HG03354 (cell line): ENCODE results near the gene SLC9A9.
A peak's percentile ranks its signal among the peaks of the same experiment; 100 is the strongest.
"Not testable (repeated sequence)": the region's sequence is repeated elsewhere in the genome, so short reads cannot be mapped to it uniquely, and the experiment has no call there.

Experiments used
- ATAC-seq: cut with Tn5 transposase; IDR thresholded peaks from one replicate; pipeline ENCODE4 v1.9.1; 2021; ENCODE audit warnings: mild to moderate bottlenecking; ENCODE audit not compliant: unreplicated experiment, poor library complexity, severe bottlenecking

SLC9A9 gene

DNA sequence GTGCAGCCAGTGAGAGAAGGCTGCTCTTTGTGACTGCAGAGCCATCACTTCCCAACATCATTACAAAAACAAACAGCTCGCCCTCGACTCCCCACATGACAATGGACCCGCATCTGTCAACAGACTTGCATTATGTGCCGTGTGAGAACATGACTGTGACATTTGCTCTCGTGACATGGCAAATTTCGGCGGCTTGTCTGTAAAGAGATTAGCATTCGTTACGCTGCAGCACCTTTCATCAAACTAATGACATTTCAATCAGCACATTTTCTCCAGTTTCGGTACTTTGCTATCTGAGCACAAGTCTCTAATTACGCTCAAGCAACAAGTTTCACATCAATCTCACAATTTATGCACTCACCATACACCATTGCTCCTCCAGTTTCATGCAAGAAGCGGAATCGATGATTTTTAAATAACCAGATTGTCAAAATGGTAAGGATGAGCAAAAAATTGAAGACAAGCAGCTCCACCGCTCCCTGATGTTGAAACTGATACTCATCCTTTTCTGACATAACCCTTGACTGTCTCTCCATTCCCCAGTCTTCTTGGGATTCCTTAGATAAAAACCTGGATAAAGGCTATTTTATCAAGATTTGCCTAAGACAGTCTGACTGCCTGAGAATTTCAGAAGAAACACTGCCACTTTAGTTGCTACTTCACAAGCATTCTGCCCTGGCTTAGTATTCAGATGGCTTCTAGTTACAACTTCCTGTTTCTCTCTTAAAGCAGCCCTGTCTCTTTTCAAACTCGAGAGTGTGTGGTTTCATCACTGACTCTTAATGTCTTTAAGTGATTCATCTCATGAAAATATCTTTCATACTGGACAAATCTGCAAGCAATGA is at the start of gene SLC9A9:
TSS of gene SLC9A9 (minus strand) at position 682 of the 845 bp plus-strand sequence. CDS start at position 536, 146 bp downstream.
- ATAC-seq, result peak; percentile 88

DNA sequence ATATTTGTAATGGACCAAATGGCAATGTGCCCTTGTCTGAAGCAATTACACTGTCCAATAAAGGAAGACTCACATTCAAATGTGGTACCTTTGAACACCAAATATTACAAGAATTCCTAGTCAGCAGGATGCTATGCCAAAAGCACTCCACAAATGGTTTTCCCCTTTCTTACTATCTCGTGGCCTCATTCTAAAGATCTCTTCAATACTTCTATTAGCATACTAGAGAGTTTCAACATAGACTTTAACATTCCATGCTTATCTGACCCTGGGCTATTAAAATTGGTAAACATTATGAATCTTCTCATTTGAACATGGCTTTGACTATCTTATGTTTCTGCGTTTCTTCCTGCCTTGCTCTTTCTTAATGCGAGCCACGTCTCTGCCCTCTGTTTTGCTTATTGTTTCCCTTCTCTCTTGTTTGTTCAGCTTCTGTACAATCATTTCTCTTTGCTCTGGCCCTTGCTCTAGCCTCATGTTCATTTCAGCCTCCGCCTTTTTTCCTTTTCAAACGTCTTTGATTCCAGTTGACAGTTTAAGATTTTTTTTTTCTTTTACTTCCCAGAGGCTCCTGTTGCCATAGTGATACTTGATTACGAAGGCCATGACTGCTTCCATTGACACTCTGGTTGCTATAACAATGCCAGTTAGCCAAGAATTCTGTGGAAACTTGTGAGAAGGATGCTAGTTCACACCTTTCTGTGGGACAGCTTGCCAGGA is 49.5 kb upstream of the SLC9A9 start:
- no peak for ATAC-seq

DNA sequence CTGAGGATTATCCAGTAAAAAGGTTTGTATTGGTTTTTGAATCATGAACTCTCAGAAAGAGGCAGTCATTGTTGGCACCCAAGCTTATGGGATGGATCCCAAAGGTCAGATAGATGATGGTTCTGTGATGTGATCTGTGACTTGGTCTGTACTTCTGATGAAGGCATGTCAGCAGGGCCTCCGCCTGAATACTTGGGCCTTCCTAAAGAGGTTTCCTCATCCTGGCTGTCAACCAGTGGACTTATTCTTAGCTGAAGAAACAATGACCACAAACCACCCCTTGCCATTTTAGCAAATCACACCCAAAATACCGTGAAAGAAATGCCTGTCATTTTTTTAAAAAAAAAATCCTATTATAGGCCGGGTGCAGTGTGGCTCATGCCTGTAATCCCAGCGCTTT is 48.2 kb upstream of the SLC9A9 start:
- ATAC-seq, result no peak

DNA sequence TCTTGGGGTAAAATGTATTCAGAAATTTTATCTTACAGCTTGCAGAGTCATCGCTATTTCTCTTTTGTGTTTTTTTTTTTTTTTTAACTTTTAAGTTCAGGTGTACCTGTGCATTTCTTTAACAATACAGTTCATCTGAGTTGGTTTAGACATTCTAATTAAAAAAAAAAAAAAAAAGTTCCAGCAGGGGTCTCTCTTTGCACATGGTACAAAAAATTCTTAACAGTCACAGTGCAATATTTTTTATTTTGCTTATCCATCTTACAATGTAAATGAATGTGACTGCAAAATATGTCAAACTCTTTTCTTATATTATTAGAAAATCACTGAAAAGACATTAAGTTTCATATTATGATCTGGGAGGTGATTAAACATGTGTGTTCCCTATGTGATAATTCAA is 47.5 kb upstream of the SLC9A9 start:
- no peak for ATAC-seq

DNA sequence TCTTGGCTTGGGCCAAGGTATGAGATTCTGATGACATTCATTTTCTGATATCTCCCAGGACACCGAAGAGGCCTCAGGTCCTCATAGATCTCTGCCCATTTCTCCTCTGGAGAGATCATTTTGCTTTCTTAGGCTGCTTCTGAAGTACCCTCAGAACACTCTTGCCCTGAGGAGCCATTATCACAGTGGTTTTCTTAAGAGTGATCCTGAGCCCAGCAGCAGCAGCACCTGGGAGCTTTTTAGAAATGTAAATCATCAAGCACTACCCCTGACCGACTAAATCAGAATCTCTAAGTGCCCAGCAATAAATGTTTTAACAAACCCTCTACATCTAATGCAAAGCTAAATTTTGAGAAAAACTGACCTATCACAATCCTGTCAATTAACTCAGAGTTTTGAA is 40.6 kb upstream of the SLC9A9 start:
- no peak for ATAC-seq

DNA sequence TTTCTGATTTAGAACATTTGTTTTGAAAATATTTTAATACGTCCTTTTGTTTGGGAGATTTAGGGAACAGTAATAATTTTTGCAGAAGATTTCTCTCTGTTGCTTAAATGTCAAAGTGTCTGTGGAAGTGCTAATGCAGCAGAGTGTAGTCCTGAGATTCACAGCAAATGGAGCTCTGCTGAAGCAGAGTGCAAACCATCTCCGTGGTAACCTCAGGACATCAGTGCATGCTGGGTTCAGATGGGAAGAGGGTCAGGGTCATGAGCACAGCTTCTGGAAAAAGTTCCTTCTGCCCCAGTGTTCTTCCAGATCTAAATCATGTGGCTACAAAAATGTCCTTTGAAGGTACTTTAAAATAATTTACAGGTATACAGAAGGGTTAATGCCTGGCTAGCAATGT is 39.9 kb upstream of the SLC9A9 start:
- ATAC-seq, result no peak

DNA sequence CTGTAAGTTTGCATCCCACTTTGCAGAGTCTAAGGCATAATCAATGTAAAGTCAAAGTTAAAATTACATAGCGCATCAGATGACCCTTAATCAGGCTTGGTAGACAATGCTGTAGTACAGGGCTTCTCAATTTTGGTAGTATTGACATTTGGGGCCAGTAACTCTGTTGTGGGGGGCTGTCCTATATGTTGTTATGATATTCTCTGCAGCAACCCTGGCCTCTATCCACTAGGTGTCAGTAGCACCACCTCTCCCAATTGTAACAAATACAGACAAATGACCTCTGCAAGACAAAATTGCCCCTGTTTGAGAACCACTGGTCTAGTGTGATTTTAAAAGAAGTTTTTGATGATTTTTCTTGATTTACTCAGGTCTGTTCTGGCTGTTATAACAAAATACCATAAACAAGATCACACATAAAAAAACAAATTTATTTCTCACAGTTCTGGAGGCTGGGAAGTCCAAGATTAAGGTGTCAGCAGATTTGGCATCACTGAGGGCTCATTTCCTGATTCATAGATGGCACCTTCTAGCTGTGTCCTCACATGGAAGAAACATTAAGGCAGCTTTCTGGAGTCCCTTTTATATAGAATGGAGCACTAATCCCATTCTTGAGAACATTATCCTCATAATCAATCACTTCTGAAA is 37.6 kb upstream of the SLC9A9 start:
- peak; percentile 97 for ATAC-seq

DNA sequence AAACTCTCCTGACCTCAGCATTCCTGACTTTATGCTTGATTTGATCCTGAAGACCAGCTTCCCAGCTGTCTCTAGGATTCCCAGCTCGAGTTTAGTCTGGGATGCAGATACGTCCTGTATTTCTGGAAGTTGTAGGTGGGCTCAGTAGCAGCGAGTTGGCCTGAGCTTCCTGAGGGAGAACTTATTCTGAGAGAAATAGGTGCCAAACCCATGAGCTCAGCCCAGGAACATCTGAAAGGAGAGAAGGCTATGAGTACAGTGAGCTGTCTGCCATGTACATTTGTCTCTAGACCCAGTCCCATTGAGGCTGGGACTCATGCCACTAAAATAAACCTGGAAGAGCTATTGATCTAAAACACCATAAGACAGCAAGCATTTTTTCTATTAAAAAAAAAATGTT is 36.6 kb upstream of the SLC9A9 start:
- ATAC-seq, result no peak

DNA sequence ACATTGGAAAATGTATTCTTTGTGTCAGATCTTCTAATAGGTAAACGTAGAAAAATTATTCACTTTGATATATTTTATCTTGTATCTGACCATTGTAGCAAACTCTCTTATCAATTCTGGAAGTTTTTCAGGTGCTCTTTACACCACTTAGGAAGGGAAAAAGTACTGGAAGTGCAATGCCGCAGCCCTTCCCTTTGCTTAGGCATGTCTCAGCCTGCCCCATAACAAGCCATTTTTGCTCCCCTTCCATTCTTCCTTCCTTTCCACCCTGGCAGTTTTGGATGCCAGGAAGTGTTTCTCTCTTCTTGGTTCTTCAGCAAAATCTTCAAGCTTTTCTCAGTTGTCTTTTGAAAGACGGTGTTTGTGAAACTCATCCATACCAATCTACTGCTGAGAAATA is 34.9 kb upstream of the SLC9A9 start:
- no peak for ATAC-seq

DNA sequence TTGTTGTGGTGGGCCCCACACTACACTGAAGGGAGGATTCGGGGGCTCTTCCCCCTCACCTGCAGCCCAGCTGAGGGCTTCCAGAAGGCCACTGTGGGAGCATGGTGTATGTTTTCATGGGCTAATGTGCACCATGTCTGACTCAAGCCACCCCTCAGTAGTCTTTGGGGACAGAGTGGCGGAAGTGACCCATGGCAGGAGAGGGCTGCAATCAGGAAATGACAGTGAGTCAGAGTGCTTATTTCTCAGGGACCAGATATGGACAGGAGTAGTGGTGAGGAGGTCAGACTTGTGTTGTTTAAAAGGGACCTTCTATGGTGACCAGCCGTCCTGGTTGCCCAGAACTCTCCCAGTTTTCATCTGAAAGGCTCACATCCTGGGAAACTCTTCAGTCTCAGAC is 32.8 kb upstream of the SLC9A9 start:
- ATAC-seq, result no peak

DNA sequence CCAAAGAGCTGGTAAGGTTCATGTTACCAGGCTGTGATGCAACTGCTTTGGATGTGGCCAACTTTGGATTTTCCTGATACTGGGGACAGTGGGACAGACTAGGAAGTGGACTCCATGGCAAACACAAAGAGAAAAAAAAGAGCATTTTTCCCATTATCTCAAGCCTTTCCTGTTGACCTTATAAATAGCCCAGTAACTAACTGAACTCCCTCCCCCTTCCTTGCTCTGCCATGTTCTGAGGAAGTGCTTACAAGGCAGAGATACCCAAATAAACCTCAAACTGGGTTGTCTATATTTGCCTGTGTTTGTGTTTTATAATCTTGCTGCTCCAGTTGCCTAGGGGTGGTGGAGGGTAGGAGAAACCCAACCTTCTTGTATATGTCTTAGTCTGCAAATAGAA is 27.3 kb upstream of the SLC9A9 start:
- no peak for ATAC-seq

DNA sequence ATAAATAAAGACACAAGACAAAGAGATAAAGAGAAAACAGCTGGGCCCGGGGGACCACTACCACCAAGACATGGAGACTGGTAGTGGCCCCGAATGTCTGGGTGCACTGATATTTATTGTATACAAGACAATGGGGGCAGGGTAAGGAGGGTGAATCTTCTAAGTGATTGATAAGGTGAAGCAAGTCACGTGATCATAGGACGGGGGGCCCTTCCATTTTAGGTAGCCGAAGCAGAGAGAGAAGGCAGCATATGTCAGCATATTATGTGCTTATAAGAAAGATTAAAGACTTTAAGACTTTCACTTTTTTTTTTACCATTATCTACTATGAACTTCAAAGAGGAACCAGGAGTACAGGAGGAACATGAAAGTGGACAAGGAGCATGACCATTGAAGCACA is 25.3 kb upstream of the SLC9A9 start:
- not testable (repeated sequence) for ATAC-seq

DNA sequence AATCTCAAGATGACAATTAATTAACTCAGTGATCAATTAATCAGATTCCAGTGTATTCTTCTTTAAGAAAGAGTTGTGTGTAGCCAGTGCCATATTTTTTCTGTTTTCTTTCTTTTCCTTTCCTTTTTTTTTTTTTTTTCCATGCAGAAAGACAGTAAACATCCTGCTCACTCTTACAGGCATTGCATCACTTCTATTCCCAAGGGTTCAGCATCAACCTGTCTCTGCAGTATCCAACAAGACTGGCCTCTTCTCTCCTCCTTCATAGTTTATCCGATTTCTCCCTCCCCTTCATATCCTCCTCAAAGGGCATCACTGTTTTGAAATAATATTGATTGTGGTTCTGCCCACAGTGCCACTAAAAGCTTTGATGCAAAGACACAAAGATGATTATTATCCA is 17.0 kb upstream of the SLC9A9 start:
- no peak for ATAC-seq

DNA sequence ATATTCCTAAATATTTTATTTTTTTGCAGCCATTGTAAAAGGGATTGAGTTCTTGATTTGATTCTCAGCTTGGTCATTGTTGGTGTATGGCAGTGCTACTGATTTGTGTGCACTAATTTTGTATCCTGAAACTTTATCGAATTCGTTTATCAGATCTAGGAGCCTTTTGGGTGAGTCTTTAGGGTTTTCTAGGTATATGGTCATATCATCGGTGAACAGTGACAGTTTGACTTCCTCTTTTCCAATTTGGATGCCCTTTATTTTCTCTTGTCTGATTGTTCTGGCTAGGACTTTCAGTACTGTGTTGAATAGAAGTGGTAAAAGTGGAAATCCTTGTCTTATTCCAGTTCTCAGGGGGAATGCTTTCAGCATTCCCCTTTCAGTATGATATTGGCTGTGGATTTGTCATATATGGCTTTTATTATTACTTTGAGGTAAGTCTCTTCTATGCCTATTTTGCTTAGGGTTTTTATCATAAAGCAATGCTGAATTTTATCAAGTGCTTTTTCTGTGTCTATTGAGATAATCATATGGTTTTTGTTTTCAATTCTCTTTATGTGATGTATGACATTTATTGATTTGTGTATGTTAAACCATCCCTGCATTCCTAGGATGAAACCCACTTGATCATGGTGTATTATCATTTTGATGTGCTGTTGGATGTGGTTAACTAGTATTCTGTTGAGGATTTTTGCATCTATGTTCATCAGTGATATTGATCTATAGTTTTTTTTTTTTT is 11.4 kb upstream of the SLC9A9 start:
- no peak for ATAC-seq

DNA sequence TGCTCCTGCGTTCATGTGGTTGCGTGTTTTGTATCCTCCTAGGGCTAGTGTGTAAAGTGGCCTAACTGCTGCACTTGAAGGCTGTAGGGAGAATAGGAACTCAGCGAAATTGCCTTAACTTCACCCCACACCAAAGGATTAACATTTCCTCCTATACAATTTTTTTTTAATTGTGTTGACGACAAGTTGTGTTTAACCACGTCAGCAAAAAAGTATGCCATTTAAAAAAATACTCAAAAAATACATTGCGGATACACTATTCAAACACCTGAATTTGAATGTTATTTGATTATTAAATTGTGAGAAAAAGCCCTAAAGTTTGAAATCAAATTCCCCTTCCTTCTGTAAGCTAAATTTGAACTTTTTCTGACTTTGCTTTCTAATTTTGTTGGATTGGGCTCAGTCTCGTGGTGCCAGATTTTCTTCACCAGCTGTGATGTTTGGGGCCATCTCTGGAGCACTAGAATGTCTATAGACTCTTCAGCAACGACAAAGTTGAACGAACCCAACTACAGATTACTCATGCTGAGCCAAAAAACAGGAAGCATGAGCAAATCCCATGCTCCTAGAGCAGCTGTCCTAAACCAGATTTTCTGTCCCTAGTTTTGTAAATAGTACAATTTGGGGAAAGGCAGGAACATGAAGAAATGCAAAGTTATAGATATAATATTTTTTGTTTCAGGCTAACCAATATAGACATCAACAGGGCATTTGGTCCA is 8.1 kb upstream of the SLC9A9 start:
- no peak for ATAC-seq

DNA sequence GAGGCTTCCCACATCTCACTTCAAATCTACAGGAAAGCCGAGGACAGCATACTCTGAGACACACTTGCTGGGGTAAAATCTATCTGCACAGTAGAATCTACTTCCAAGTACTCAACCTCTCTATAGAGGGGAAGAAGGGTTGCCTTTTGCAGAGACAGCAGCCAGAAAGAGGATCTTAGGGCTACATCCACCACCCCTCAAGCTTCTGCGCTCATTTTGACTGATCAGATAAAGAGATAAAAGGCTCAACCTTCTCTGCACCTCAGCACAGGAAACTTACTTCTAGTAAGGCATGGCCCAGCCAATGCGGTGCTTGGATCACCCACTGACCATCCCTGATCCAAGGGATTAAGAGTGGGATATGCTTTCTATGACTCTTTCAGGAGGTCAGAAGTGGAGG is 6.9 kb upstream of the SLC9A9 start:
- no peak for ATAC-seq

DNA sequence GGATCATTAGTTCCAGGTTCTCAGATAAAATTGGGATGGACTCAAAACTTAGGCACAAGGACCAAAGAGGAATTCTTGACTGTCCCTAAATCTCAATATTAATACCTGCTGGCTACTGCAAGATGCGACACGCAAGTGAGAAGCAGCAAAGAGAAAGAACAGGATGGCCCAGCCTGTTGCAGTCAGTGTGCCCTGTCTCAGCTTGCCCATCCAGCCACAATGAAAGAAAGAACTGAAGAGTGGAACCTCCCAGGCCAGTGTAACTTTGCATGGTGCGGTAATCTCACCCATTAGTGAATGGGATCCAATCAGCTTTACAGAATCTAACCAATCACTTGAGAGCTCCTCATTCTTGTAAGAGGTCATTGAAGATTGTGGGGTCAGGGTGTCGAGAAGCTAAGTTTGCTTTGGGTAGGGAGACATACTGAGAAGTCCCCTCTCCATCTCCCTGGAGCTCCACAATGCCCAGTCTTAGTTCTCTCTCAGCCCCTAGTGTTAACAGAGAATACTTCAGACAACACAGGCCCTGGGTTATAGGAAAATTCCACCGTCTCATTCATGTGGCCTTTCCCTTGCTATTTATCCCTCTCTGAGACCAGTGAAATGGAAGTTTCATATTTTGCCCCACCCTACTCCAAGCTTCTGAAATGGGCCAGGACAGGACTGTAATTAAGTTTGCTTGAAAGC is 3.2 kb upstream of the SLC9A9 start:
- ATAC-seq, result no peak

DNA sequence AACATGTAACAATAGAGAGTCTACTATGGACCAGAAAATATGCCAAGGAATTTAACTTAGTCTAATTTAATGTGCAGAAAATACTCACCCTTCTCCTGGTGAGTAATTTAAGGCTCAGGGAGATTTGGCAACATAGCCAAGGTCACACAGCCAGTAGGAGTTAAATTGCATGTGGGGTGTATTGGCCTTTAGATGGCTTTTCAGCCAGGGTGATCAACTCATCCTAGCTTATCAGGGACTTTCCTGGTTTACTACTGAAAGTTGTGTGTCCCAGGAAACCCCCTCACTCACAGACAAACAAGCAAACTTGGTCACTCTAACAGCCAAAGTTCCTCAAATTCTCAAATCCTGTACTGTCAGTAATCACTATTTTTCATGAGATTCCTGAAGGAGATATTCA is 2.6 kb upstream of the SLC9A9 start:
- no peak for ATAC-seq
